Lung (tissue), 12 donors: Measurements from ENCODE around the gene TMEM178B. TPM values are rescaled to one million over a fixed set of nuclear protein-coding genes. Genes with fewer than 3 reads are reported as not detected.

ENCODE experiments used
- ATAC-seq: fragments of 200-7000 bp; cut with Tn5 transposase; one replicate; pipeline ENCODE4 v1.9.1; 2020; ENCODE audit warnings: moderate number of reproducible peaks; ENCODE audit not compliant: insufficient read depth, low FRiP score
- DNase-seq, 3 donors: peaks; one replicate each; pipeline ENCODE4 v3.0.0-alpha.2; 2013 to 2017
- H3K27ac ChIP-seq, 2 donors: one replicate each; pipeline ENCODE4 v1.5.1; 2013; ENCODE audit warnings: mild to moderate bottlenecking in 2 of 2, moderate library complexity in 2 of 2, control low read depth in 1 of 2, inconsistent platforms in 1 of 2, low read depth in 1 of 2, low read length in 1 of 2
- H3K27me3 ChIP-seq, 3 donors: one replicate each; pipeline ENCODE4 v1.5.1; 2013; ENCODE audit warnings: low read length in 2 of 3; ENCODE audit not compliant: control insufficient read depth in 3 of 3, insufficient read depth in 3 of 3
- H3K36me3 ChIP-seq, 4 donors: one replicate each; pipeline ENCODE4 v1.5.1; 2013; ENCODE audit warnings: low read length in 4 of 4, mild to moderate bottlenecking in 1 of 4, moderate library complexity in 1 of 4; ENCODE audit not compliant: control insufficient read depth in 4 of 4, insufficient read depth in 4 of 4
- H3K4me1 ChIP-seq, 5 donors: one replicate each; pipeline ENCODE4 v1.5.1; 2013; ENCODE audit warnings: low read length in 5 of 5, mild to moderate bottlenecking in 2 of 5, moderate library complexity in 1 of 5; ENCODE audit not compliant: control insufficient read depth in 5 of 5, insufficient read depth in 5 of 5
- H3K4me3 ChIP-seq: one replicate; pipeline ENCODE4 v1.5.1; 2013; ENCODE audit warnings: mild to moderate bottlenecking, control low read depth, moderate library complexity
- H3K9ac ChIP-seq, 2 donors: one replicate each; pipeline ENCODE4 v1.5.1; 2013; ENCODE audit warnings: low read length in 2 of 2, control low read depth in 1 of 2; ENCODE audit not compliant: insufficient read depth in 1 of 2
- H3K9me3 ChIP-seq, 4 donors: one replicate each; pipeline ENCODE4 v1.5.1; 2013; ENCODE audit warnings: low read length in 3 of 4, mild to moderate bottlenecking in 1 of 4, moderate library complexity in 1 of 4; ENCODE audit not compliant: control insufficient read depth in 4 of 4, insufficient read depth in 3 of 4
- WGBS, 2 donors: extraction: QIAGEN DNeasy Blood & Tissue Kit; methylation state at CpG; one replicate each; pipeline ENCODE4 v1.1.7; 2013; 5-methylcytosine and 5-hydroxymethylcytosine counted together
- polyA plus RNA-seq, 2 donors: library from polyadenylated mRNA; stranded (reverse); fragments of 200-250 nt; gene quantifications; one replicate each; pipeline ENCODE4 v1.2.1, GENCODE V29; 2013
- total RNA-seq, 2 donors: library from RNA; depleted of rRNA in 1 of 2; stranded (reverse); fragments of >200 nt in 1 of 2; gene quantifications; one replicate each; pipeline ENCODE4 v1.2.1, GENCODE V29; 2014 to 2021
- TF ChIP-seq, protein P1 (sequence below): IDR thresholded peaks from 2 replicates; pipeline ENCODE4 v1.5.1; 2012; ENCODE audit warnings: mild to moderate bottlenecking; ENCODE audit errors: control extremely low read depth, extremely low read depth
- donor health status: control.
- donor health status: control.
- donor health status: Bipolar disorder and iron deficiency.
- donor health status: healthy.
- donor health status: DM: yes; HTN: yes; CAD: no.

TMEM178B gene
- total and polyA plus RNA-seq, 4 donors, result 0.04 to 2.4 (median 0.48) TPM

DNA sequence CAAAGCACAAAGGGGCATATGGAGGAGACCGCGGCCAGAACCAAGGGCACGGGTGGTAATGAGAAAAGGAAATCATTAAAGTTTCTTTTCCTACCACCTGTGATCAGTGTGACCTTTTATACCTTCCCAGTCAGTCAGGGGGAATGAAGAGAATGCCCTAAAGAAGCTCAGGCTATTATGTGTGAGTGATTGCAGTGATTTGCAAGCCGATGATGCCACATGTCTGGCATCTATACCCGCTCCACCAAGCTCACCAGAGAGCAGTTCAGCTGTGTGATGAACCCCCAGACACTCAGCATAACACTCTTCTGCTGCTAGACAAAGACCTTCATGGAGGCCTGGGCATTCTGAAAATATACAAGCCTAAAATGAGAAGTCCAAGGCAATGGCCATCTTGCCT, 371.1 kb downstream of the TMEM178B start:
- Histone ChIP-seq H3K9ac (no peak overlapping the region), H3K9me3 (no peaks in the 10 kb centered on the region), H3K4me1 (peaks cover 0 to 1% (median 0%) of the 10 kb centered on the region in 5 donors), H3K36me3 (no peaks in the 10 kb centered on the region), H3K27me3 (no peaks in the 10 kb centered on the region), H3K4me3 (no peak overlapping the region), H3K27ac (no peak overlapping the region)
- ATAC-seq (no peak), DNase-seq (no peak)
- 88 to 94% methylated on average over 5 of the region's 5 CpGs for WGBS, 2 donors
- TF ChIP-seq, protein P1, sequence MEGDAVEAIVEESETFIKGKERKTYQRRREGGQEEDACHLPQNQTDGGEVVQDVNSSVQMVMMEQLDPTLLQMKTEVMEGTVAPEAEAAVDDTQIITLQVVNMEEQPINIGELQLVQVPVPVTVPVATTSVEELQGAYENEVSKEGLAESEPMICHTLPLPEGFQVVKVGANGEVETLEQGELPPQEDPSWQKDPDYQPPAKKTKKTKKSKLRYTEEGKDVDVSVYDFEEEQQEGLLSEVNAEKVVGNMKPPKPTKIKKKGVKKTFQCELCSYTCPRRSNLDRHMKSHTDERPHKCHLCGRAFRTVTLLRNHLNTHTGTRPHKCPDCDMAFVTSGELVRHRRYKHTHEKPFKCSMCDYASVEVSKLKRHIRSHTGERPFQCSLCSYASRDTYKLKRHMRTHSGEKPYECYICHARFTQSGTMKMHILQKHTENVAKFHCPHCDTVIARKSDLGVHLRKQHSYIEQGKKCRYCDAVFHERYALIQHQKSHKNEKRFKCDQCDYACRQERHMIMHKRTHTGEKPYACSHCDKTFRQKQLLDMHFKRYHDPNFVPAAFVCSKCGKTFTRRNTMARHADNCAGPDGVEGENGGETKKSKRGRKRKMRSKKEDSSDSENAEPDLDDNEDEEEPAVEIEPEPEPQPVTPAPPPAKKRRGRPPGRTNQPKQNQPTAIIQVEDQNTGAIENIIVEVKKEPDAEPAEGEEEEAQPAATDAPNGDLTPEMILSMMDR, result no peak

DNA sequence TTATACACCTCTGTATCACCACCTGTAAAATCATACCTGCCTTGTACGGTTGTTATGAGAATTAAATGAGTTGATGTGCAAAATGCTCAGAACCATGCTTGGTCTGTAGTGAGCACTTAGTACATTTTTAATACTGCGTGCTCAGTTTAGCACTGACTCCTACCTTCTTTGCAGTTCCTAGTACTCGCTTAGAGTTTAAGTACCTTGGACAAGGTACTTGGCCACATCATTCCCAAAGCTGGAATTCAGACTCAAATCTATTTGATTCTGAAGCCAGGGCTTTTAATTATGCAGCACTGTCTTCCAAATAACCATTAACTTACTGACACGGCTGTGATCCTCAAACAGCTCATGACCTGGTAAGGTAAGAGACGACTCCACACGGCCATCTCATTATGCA, 377.4 kb downstream of the TMEM178B start:
- no peaks in the 10 kb centered on the region for H3K27me3 ChIP-seq
- DNase-seq (no peak), ATAC-seq (no peak)
- no peaks in the 10 kb centered on the region for H3K36me3 ChIP-seq
- no peak overlapping the region for H3K9ac ChIP-seq
- no peak overlapping the region for H3K27ac ChIP-seq
- TF ChIP-seq, protein P1, result no peak
- H3K9me3 ChIP-seq, result no peaks in the 10 kb centered on the region
- 89% methylated on average over 6 of the region's 6 CpGs for WGBS, 2 donors
- no peak overlapping the region for H3K4me3 ChIP-seq
- H3K4me1 ChIP-seq, result no peaks in the 10 kb centered on the region

DNA sequence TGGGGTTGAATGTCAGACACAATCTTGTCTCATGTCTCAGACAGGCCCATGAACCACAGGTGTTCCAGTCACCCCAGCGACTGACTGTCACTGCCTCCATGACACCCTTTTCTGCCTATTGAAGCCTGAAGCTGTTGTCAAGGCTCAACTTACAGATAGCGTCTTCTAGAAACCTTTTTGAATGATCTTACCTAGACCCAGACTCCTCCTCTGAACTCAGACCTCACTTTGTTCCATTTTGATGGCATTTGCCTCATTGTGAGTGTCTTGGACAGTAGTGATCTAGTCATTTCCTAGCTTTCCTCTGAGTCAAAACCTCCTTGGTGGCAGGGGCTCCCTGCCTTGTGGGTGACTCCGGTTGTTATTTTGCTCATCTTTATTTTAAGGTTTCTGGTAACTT, 379.0 kb downstream of the TMEM178B start:
- Histone ChIP-seq H3K4me3 (no peak overlapping the region), H3K4me1 (no peaks in the 10 kb centered on the region), H3K27me3 (no peaks in the 10 kb centered on the region), H3K9me3 (no peaks in the 10 kb centered on the region), H3K9ac (no peak overlapping the region), H3K36me3 (no peaks in the 10 kb centered on the region), H3K27ac (no peak overlapping the region)
- 82 to 89% methylated on average over 3 of the region's 3 CpGs for WGBS, 2 donors
- TF ChIP-seq, protein P1, result no peak
- DNase-seq (no peak), ATAC-seq (no peak)

DNA sequence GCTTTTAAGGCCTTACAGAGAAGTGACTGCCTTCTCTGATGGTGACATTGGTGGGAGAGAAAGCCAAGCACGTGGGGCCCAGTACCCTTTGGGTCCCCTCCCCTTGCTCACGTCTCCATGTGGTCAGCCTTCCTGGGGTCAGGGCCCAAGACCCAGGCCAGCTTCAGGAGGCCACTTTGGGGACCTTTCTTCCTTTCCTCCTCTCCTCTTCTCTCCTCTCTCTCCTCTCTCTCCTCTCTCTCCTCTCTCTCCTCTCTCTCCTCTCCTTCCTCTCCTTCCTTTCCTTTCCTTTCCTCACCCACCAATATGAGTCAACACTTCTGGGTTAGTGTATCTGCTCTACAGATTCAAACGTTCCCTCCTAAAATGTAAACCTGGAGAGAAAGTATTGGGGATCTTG, 380.5 kb downstream of the TMEM178B start:
- DNase-seq (no peak), ATAC-seq (no peak)
- no peaks in the 10 kb centered on the region for H3K36me3 ChIP-seq
- no peak overlapping the region for H3K4me3 ChIP-seq
- WGBS, 2 donors, result 67 to 77% methylated on average over 3 of the region's 3 CpGs
- H3K27ac ChIP-seq, result no peak overlapping the region
- no peaks in the 10 kb centered on the region for H3K27me3 ChIP-seq
- TF ChIP-seq, protein P1, result no peak
- H3K4me1 ChIP-seq, result no peaks in the 10 kb centered on the region
- no peak overlapping the region for H3K9ac ChIP-seq
- H3K9me3 ChIP-seq, result no peaks in the 10 kb centered on the region
